ENCODE data around the gene KIF5C.

The KIF5C gene

GRCh38 chr2:148885209-148885608, 10.2 kb downstream of the KIF5C start:
- no peak for TF ChIP-seq ZFP30 (CRISPR knock-in tag; IDR thresholded peaks at IDR 0.05)

GRCh38 chr2:148885988-148886387, 11.0 kb downstream of the KIF5C start:
- ATAC-seq, result no peak
- TF ChIP-seq CSDC2 (CRISPR knock-in tag; IDR thresholded peaks at IDR 0.05) (no peak), PATZ1 (CRISPR knock-in tag; IDR thresholded peaks at IDR 0.05; ENCODE audit: borderline replicate concordance) (no peak), ARNTL (CRISPR knock-in tag; IDR thresholded peaks at IDR 0.05; ENCODE audit: borderline replicate concordance, low read depth) (no peak), ZC3H10 (CRISPR knock-in tag; IDR thresholded peaks at IDR 0.05) (no peak), CREB5 (CRISPR knock-in tag; IDR thresholded peaks at IDR 0.05; ENCODE audit: low read depth) (no peak), ZNF565 (CRISPR knock-in tag; conservative IDR thresholded peaks at IDR 0.05; ENCODE audit: low read depth) (no peak), BACH2 (CRISPR knock-in tag; IDR thresholded peaks at IDR 0.05; ENCODE audit: borderline replicate concordance) (no peak), ZFP30 (CRISPR knock-in tag; IDR thresholded peaks at IDR 0.05) (no peak)

More at GRCh38 chr2:148885209-148885608, 10.2 kb downstream of the KIF5C start:
- ATAC-seq, result no peak

- no peak for TF ChIP-seq PPARA (CRISPR knock-in tag; IDR thresholded peaks at IDR 0.05; ENCODE audit: borderline replicate concordance)
- TF ChIP-seq ZFP30 (CRISPR knock-in tag; IDR thresholded peaks at IDR 0.05), result no peak
- TF ChIP-seq ARNTL (CRISPR knock-in tag; IDR thresholded peaks at IDR 0.05; ENCODE audit: borderline replicate concordance, low read depth), result no peak
- TF ChIP-seq, protein P1, sequence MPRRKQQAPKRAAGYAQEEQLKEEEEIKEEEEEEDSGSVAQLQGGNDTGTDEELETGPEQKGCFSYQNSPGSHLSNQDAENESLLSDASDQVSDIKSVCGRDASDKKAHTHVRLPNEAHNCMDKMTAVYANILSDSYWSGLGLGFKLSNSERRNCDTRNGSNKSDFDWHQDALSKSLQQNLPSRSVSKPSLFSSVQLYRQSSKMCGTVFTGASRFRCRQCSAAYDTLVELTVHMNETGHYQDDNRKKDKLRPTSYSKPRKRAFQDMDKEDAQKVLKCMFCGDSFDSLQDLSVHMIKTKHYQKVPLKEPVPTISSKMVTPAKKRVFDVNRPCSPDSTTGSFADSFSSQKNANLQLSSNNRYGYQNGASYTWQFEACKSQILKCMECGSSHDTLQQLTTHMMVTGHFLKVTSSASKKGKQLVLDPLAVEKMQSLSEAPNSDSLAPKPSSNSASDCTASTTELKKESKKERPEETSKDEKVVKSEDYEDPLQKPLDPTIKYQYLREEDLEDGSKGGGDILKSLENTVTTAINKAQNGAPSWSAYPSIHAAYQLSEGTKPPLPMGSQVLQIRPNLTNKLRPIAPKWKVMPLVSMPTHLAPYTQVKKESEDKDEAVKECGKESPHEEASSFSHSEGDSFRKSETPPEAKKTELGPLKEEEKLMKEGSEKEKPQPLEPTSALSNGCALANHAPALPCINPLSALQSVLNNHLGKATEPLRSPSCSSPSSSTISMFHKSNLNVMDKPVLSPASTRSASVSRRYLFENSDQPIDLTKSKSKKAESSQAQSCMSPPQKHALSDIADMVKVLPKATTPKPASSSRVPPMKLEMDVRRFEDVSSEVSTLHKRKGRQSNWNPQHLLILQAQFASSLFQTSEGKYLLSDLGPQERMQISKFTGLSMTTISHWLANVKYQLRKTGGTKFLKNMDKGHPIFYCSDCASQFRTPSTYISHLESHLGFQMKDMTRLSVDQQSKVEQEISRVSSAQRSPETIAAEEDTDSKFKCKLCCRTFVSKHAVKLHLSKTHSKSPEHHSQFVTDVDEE (CRISPR knock-in tag; IDR thresholded peaks at IDR 0.05), result no peak
- TF ChIP-seq TCF4 (CRISPR knock-in tag; IDR thresholded peaks at IDR 0.05; ENCODE audit: borderline replicate concordance), result no peak
- no peak for TF ChIP-seq ZNF70 (CRISPR knock-in tag; IDR thresholded peaks at IDR 0.05)
- TF ChIP-seq, protein P2, sequence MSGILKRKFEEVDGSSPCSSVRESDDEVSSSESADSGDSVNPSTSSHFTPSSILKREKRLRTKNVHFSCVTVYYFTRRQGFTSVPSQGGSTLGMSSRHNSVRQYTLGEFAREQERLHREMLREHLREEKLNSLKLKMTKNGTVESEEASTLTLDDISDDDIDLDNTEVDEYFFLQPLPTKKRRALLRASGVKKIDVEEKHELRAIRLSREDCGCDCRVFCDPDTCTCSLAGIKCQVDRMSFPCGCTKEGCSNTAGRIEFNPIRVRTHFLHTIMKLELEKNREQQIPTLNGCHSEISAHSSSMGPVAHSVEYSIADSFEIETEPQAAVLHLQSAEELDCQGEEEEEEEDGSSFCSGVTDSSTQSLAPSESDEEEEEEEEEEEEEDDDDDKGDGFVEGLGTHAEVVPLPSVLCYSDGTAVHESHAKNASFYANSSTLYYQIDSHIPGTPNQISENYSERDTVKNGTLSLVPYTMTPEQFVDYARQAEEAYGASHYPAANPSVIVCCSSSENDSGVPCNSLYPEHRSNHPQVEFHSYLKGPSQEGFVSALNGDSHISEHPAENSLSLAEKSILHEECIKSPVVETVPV (CRISPR knock-in tag; IDR thresholded peaks at IDR 0.05), result no peak
These were observed 12.4 kb downstream of the KIF5C start for GRCh38 chr2:148887350-148888002.

DNA sequence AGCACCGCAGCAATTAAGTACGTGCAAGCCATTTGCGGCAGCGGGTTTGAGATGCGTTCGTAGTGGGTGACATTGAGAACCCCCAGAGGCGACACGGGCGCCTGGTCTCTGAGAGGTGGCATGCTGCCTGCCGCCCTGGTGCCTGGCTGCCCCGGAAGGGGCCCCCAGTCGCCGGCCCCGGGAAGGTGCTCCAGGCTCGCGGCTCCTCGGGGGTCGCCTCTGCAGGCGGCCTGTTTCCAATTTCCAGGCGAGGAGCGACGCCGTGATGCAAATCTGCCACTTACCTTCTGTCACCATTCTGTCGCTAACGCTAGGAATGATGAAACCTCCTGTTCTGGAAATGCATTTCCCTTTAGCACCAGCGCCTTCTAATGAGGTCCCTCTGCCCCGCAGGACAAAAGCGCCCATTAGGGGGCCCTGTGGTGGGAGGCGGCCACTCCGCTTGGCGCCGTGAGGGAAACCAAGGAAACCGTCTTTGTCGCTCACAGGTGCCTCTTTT, 13.0 kb downstream of the KIF5C start:
- peak; percentile 72 for ATAC-seq
- TF ChIP-seq, protein P1 (CRISPR knock-in tag; IDR thresholded peaks at IDR 0.05), result no peak
- TF ChIP-seq CSDC2 (CRISPR knock-in tag; IDR thresholded peaks at IDR 0.05) (no peak), ZFP30 (CRISPR knock-in tag; IDR thresholded peaks at IDR 0.05) (no peak), ZFP3 (CRISPR knock-in tag; IDR thresholded peaks at IDR 0.05) (no peak), GLIS3 (CRISPR knock-in tag; IDR thresholded peaks at IDR 0.05) (no peak), BACH2 (CRISPR knock-in tag; IDR thresholded peaks at IDR 0.05; ENCODE audit: borderline replicate concordance) (no peak), ISL1 (CRISPR knock-in tag; IDR thresholded peaks at IDR 0.05) (no peak), ZC3H10 (CRISPR knock-in tag; IDR thresholded peaks at IDR 0.05) (no peak), ZNF8 (CRISPR knock-in tag; IDR thresholded peaks at IDR 0.05) (no peak), TOX (CRISPR knock-in tag; IDR thresholded peaks at IDR 0.05; ENCODE audit: borderline replicate concordance) (no peak)
- TF ChIP-seq, protein P2 (CRISPR knock-in tag; IDR thresholded peaks at IDR 0.05), result no peak

More at GRCh38 chr2:148887350-148888002, 12.4 kb downstream of the KIF5C start:
- ATAC-seq, result peak; percentile 51; the same call in 2 of the 3 replicates

Measured in SK-N-SH treated with all-trans-retinoic acid at 6 μM for 48 hours (cell line).